Panc1 (cell line): ENCODE results near the gene ARHGDIB. TPM values are rescaled to one million over a fixed set of nuclear protein-coding genes. Genes with fewer than 3 reads are reported as not detected.

ENCODE experiments used
- ATAC-seq: fragments of 200-7000 bp; cut with Tn5 transposase; 2 replicates; pipeline ENCODE4 v1.9.1; 2020; ENCODE audit warnings: mild to moderate bottlenecking, moderate library complexity
- BruUV-seq: library from RNA; stranded (reverse); fragments of 400-500 nt; replicated peaks from 2 replicates; lab custom pipeline; 2021; lab: Mats Ljungman, UMichigan
- CTCF ChIA-PET: fragments of 300-600 bp; sonication (Branson Sonifier 250); formaldehyde crosslinking; loops from one replicate; lab custom pipeline; 2022; ENCODE audit warnings: antibody characterized with exemption; lab: Charles Lee
- POLR2A ChIA-PET: fragments of 300-600 bp; sonication (Branson Sonifier 250); formaldehyde crosslinking; loops from one replicate; lab custom pipeline; 2022; ENCODE audit warnings: antibody characterized with exemption; lab: Charles Lee
- DNase-seq: peaks from one replicate; pipeline ENCODE4 v3.0.0-alpha.2; 2010; ENCODE audit warnings: low read depth, low spot score
- H3K27ac ChIP-seq: 2 replicates; pipeline ENCODE4 v1.5.1; 2011; ENCODE audit warnings: mild to moderate bottlenecking, low read length, inconsistent platforms
- H3K27me3 ChIP-seq: fragments of 200-500 bp; sonication (Bioruptor generic); 2 replicates; pipeline ENCODE4 v1.6.0; 2014; ENCODE audit warnings: low read length, inconsistent platforms; ENCODE audit not compliant: control insufficient read depth, insufficient read depth
- H3K36me3 ChIP-seq: fragments of 200-500 bp; sonication (Bioruptor generic); 2 replicates; pipeline ENCODE4 v1.5.1; 2014; ENCODE audit warnings: inconsistent platforms, mild to moderate bottlenecking, low read length, moderate library complexity; ENCODE audit not compliant: control insufficient read depth, insufficient read depth
- H3K4me1 ChIP-seq: 2 replicates; pipeline ENCODE4 v1.5.1; 2011; ENCODE audit warnings: inconsistent platforms, mild to moderate bottlenecking, low read length, moderate library complexity; ENCODE audit not compliant: control insufficient read depth, insufficient read depth
- H3K4me3 ChIP-seq, 2 experiments: 2 replicates each; pipeline ENCODE4 v1.5.1; 2011 to 2012; ENCODE audit warnings: low read depth in 2 of 2, low read length in 2 of 2, mild to moderate bottlenecking in 2 of 2, inconsistent platforms in 1 of 2, moderate library complexity in 1 of 2
- H3K9me3 ChIP-seq: fragments of 200-500 bp; sonication (Bioruptor generic); 2 replicates; pipeline ENCODE4 v1.5.1; 2014; ENCODE audit warnings: low read depth, mild to moderate bottlenecking, inconsistent platforms, low read length, moderate library complexity; ENCODE audit not compliant: control insufficient read depth, insufficient read depth
- POLR2AphosphoS5 ChIP-seq: IDR thresholded peaks from 2 replicates; pipeline ENCODE4 v1.6.1; 2012; ENCODE audit warnings: mild to moderate bottlenecking, low read depth, low read length, moderate library complexity
- SIN3A ChIP-seq: IDR thresholded peaks from 2 replicates; pipeline ENCODE4 v1.6.1; 2012; ENCODE audit warnings: low read depth, mild to moderate bottlenecking, low read length, moderate library complexity, borderline replicate concordance; ENCODE audit not compliant: insufficient read depth
- TCF7L2 ChIP-seq: IDR thresholded peaks from 2 replicates; pipeline ENCODE4 v1.6.1; 2011; ENCODE audit warnings: mild to moderate bottlenecking, low read depth, low read length, inconsistent platforms
- in situ Hi-C: cut with HindIII; loops from 2 replicates; pipeline ENCODE4 v1.10.0; 2016; ENCODE audit warnings: low sequenced_read_pairs, low pct_unique_long_range_greater_than_20kb
- intact Hi-C: fragments of 100-400 bp; cut with micrococcal nuclease; formaldehyde crosslinking; loops from one replicate; pipeline ENCODE4 v1.10.0; 2022; ENCODE audit not compliant: unreplicated experiment
- total RNA-seq: library from RNA; stranded (reverse); gene quantifications from one replicate; pipeline ENCODE4 v1.2.1, GENCODE V29; 2021; ENCODE audit not compliant: unreplicated experiment
- TF ChIP-seq, protein P1 (sequence below): fragments of 450-650 bp; IDR thresholded peaks from 2 replicates; pipeline ENCODE4 v1.5.1; 2017; ENCODE audit warnings: mild to moderate bottlenecking
- TF ChIP-seq, protein P2 (sequence below), 2 experiments: IDR thresholded peaks; 2 replicates each; pipeline ENCODE4 v1.6.1; 2011 to 2012; ENCODE audit warnings: low read depth in 2 of 2, control low read depth in 1 of 2, low read length in 1 of 2, mild to moderate bottlenecking in 1 of 2, moderate library complexity in 1 of 2; ENCODE audit not compliant: insufficient read depth in 1 of 2

The ARHGDIB gene
- total RNA-seq, 1 experiment from 2014 or later, result 1.6 TPM

DNA sequence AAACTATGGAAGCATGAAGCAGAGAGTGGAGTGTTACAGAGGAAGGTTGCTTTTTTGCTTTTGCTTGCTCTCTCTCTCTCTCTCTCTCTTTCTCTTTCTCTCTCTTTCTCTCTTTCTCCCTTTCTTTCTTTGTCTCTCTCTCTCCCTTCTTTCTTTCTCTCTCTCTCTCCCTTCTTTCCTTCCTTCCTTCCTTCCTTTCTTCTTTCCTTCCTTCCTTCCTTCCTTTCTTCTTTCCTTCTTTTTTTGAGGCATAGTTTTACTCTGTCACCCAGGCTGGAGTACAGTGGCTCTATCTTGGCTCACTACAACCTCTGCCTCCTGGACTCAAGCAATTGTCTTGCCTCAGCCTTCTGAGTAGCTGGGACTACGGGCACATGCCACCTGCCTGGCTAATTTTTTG is 7.6 kb downstream of the ARHGDIB start:
- Histone ChIP-seq H3K27ac (no peak overlapping the region), H3K9me3 (no peaks in the 10 kb centered on the region), H3K4me3 (no peak overlapping the region), H3K4me1 (no peaks in the 10 kb centered on the region), H3K27me3 (no peaks in the 10 kb centered on the region), H3K36me3 (no peaks in the 10 kb centered on the region)
- ChIA-PET CTCF (no interaction called here), POLR2A (no interaction called here)
- ATAC-seq, result no peak
- BruUV-seq, result no TSS peak
- TF ChIP-seq TCF7L2, result no peak
- TF ChIP-seq SIN3A, result no peak
- TF ChIP-seq, protein P1, sequence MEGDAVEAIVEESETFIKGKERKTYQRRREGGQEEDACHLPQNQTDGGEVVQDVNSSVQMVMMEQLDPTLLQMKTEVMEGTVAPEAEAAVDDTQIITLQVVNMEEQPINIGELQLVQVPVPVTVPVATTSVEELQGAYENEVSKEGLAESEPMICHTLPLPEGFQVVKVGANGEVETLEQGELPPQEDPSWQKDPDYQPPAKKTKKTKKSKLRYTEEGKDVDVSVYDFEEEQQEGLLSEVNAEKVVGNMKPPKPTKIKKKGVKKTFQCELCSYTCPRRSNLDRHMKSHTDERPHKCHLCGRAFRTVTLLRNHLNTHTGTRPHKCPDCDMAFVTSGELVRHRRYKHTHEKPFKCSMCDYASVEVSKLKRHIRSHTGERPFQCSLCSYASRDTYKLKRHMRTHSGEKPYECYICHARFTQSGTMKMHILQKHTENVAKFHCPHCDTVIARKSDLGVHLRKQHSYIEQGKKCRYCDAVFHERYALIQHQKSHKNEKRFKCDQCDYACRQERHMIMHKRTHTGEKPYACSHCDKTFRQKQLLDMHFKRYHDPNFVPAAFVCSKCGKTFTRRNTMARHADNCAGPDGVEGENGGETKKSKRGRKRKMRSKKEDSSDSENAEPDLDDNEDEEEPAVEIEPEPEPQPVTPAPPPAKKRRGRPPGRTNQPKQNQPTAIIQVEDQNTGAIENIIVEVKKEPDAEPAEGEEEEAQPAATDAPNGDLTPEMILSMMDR, result no peak
- TF ChIP-seq, protein P2, sequence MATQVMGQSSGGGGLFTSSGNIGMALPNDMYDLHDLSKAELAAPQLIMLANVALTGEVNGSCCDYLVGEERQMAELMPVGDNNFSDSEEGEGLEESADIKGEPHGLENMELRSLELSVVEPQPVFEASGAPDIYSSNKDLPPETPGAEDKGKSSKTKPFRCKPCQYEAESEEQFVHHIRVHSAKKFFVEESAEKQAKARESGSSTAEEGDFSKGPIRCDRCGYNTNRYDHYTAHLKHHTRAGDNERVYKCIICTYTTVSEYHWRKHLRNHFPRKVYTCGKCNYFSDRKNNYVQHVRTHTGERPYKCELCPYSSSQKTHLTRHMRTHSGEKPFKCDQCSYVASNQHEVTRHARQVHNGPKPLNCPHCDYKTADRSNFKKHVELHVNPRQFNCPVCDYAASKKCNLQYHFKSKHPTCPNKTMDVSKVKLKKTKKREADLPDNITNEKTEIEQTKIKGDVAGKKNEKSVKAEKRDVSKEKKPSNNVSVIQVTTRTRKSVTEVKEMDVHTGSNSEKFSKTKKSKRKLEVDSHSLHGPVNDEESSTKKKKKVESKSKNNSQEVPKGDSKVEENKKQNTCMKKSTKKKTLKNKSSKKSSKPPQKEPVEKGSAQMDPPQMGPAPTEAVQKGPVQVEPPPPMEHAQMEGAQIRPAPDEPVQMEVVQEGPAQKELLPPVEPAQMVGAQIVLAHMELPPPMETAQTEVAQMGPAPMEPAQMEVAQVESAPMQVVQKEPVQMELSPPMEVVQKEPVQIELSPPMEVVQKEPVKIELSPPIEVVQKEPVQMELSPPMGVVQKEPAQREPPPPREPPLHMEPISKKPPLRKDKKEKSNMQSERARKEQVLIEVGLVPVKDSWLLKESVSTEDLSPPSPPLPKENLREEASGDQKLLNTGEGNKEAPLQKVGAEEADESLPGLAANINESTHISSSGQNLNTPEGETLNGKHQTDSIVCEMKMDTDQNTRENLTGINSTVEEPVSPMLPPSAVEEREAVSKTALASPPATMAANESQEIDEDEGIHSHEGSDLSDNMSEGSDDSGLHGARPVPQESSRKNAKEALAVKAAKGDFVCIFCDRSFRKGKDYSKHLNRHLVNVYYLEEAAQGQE (IDR thresholded peaks at IDR 0.05; ENCODE audit: insufficient read depth in 1 of 2, low read depth in 2 of 2, low read length in 1 of 2), result no peak
- no peak for TF ChIP-seq POLR2AphosphoS5
- intact Hi-C loops (no loop called here), in situ Hi-C loops (no loop called here)
- no peak for DNase-seq

DNA sequence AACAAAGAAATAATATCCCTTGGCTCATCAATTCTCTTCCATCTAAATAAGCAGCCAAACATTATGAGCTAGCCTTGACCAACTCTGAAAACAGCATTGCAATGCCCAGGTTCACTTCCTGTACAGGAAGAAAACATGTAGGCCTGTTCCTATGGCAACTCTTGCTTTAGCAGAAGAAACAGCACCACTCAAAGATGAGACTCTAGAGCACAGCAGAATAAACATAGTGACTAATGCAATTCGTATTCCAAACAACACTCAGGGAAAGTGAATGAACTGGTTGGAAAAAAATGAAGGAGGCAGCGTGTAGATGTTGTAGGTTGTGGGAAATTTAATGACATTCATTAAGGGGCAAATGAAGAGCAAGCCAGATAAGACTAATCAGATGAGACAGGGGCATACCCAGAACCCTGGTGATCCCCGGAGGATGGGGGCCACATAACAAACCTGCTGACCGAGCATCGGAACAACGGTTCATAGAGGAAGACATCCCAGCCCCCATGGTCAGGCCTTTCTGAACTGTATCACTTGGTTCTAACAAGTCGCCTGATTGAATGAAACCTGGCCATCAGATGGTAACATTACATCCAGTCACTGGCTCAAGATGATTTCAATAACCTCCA is 9.0 kb downstream of the ARHGDIB start:
- Histone ChIP-seq H3K36me3 (no peaks in the 10 kb centered on the region), H3K9me3 (no peaks in the 10 kb centered on the region), H3K27me3 (no peaks in the 10 kb centered on the region), H3K4me1 (no peaks in the 10 kb centered on the region), H3K4me3 (no peak overlapping the region), H3K27ac (no peak overlapping the region)
- no TSS peak for BruUV-seq
- ChIA-PET POLR2A (no interaction called here), CTCF (no interaction called here)
- ATAC-seq, result no peak
- intact Hi-C loops (no loop called here), in situ Hi-C loops (no loop called here)
- DNase-seq, result no peak
- TF ChIP-seq SIN3A (no peak), POLR2AphosphoS5 (no peak), TCF7L2 (no peak)
- TF ChIP-seq, protein P1, result no peak
- TF ChIP-seq, protein P2 (IDR thresholded peaks at IDR 0.05; ENCODE audit: insufficient read depth in 1 of 2, low read depth in 2 of 2, low read length in 1 of 2), result no peak
